ENCODE measurements around the gene DNAH14. TPM values are rescaled to one million over a fixed set of nuclear protein-coding genes. Genes with fewer than 3 reads are reported as not detected.

The DNAH14 gene
- total and polyA plus RNA-seq, 3 donors from 2014 or later = 30.1 to 82.1 (median 37.3) TPM

DNA sequence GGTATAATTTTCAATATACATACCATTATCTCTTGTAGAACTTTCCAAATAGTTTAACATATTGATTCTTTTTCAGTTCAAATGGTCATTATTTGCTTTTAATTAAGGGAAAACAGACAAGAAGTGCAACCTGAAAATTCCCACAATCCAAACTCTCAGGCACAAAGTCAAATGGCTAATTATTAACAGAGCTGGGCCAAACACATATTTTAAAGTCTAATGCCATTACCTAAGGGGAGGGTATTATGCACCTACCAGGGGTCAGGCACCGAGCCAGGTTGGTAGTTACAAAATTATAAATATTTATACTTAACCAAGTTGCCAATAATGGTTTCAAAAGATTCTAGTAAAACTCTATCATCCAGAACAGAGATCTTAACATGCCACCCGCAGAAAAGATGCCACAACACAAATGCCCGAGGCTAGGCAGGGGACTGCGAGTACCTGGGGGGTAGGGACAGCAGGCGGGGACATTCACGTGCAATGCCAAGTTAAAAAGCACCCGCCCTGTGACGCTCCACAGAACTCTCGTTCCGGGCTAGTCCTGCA lies 483.4 kb downstream of the DNAH14 start:
- H3K4me1 ChIP-seq = no peaks in the 10 kb centered on the region

DNA sequence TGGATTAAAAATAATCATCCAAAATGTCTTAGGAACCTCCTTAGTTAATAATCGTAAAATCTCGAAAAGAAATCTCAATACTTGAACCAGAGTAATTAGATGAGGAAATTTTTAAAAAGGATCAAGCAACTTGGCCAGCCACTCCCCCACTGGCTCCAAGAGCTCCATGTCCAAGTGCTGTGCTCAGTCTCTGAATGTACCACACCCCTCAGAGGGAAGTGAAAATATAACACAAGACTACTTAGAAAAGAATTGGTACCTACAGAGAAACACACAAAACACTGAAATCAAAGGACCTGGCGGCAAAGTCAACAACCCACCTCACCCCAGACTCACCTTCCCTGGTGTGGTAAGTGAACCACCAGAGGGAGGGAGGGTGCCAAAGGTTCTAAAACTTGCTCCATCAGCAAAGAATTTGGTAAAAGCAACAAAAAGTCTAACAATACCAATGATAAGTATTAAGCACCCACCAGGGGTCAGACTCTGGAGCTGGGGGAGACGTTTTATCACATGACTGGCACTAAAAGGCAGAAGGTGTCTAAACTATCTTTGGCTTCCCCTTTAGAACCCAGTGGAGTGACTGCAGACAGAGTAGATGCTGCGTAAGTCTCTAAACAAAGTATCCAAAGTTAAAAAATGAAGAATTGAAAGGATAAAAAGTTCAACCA lies 484.4 kb downstream of the DNAH14 start:
- no peaks in the 10 kb centered on the region for H3K27me3 ChIP-seq
- H3K9me3 ChIP-seq = no peaks in the 10 kb centered on the region
- H3K4me3 ChIP-seq = no peak overlapping the region
- H3K36me3 ChIP-seq (ENCODE audit: low read depth, missing control alignments) = no peaks in the 10 kb centered on the region
- TF ChIP-seq POLR2A (IDR thresholded peaks at IDR 0.05) = no peak
- TF ChIP-seq, protein P1, sequence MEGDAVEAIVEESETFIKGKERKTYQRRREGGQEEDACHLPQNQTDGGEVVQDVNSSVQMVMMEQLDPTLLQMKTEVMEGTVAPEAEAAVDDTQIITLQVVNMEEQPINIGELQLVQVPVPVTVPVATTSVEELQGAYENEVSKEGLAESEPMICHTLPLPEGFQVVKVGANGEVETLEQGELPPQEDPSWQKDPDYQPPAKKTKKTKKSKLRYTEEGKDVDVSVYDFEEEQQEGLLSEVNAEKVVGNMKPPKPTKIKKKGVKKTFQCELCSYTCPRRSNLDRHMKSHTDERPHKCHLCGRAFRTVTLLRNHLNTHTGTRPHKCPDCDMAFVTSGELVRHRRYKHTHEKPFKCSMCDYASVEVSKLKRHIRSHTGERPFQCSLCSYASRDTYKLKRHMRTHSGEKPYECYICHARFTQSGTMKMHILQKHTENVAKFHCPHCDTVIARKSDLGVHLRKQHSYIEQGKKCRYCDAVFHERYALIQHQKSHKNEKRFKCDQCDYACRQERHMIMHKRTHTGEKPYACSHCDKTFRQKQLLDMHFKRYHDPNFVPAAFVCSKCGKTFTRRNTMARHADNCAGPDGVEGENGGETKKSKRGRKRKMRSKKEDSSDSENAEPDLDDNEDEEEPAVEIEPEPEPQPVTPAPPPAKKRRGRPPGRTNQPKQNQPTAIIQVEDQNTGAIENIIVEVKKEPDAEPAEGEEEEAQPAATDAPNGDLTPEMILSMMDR (IDR thresholded peaks at IDR 0.05) = no peak
- no peak overlapping the region for H3K27ac ChIP-seq
- intact Hi-C loops (cut with DNase I; ENCODE audit: low total_unique reads) = no loop called here
- 79 to 82% methylated on average over 5 of the region's 5 CpGs for WGBS, 2 donors
- H3K4me1 ChIP-seq = no peaks in the 10 kb centered on the region
- DNase-seq = no peak

More for the DNA sequence above, 483.4 kb downstream of the DNAH14 start:
- no peaks in the 10 kb centered on the region for H3K36me3 ChIP-seq (ENCODE audit: low read depth, missing control alignments)
- H3K9me3 ChIP-seq = no peaks in the 10 kb centered on the region
- DNase-seq = no peak
- WGBS, 2 donors = 89 to 97% methylated on average over 10 of the region's 10 CpGs
- no peaks in the 10 kb centered on the region for H3K27me3 ChIP-seq
- H3K4me3 ChIP-seq = no peak overlapping the region
- TF ChIP-seq, protein P1 (IDR thresholded peaks at IDR 0.05) = no peak
- TF ChIP-seq POLR2A (IDR thresholded peaks at IDR 0.05) = no peak
- intact Hi-C loops (cut with DNase I; ENCODE audit: low total_unique reads) = no loop called here
- no peak overlapping the region for H3K27ac ChIP-seq

DNA sequence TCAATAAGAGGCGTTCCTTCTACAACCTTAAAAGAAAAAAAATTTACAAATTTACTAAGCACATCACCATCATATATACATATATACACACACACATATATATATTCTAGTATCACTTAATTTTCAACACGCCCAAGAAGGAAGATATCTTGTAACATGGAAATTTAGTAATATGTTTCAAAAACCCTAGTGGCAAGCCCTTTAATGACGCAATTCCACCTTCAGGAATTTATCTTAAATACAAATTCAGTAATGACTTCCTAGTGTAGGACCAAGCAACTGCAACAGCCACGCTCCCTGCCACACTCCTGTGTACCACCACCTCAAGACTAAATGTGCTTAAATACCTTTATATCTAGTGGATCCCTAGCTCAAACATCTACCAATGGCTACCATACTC lies 485.8 kb downstream of the DNAH14 start:
- Histone ChIP-seq H3K4me3 (no peak overlapping the region), H3K36me3 (ENCODE audit: low read depth, missing control alignments) (no peaks in the 10 kb centered on the region)
- intact Hi-C loops (cut with DNase I; ENCODE audit: low total_unique reads) = no loop called here

DNA sequence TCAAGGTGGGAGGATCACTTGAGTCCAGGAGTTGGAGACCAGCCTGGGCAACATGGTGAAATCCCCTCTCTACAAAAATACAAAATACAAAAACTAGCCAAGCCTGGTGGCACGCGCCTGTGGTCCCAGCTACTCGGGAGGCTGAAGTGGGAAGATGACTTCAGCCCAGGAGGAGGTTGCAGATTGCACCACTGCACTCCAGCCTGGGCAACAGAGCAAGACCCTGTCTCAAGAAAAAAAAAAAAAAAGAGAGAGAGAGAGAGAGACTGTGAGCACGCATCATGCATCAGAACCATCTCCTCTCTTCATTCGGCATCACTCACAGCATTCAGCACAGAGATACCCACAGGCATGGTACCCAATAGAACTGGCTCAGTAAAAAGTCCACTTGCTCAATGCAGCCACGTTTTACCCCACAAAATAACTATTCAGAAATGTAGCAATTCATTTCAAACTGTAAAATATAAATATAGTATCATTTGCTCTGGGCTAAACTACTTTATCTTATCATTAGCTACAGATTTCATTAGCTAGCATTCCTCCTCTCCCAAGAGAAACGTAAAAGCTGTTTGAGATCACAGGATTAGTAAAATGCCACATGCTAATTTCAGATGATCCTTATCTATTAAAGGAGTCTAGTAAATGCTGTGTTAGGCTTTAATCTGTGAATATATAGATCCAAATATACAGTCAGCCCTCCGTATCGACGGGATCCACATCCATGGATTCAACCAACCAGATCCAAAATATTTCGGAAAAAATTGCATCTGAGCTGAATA lies 486.7 kb downstream of the DNAH14 start:
- Histone ChIP-seq H3K27ac (no peak overlapping the region), H3K27me3 (no peaks in the 10 kb centered on the region), H3K4me1 (no peaks in the 10 kb centered on the region), H3K4me3 (no peak overlapping the region), H3K9me3 (no peaks in the 10 kb centered on the region), H3K36me3 (ENCODE audit: low read depth, missing control alignments) (no peaks in the 10 kb centered on the region)
- TF ChIP-seq POLR2A (IDR thresholded peaks at IDR 0.05) = no peak
- TF ChIP-seq, protein P1 (IDR thresholded peaks at IDR 0.05) = no peak
- DNase-seq = no peak
- intact Hi-C loops (cut with DNase I; ENCODE audit: low total_unique reads) = no loop called here
- WGBS, 2 donors = 83 to 84% methylated on average over 11 of the region's 11 CpGs

More for the DNA sequence above, 485.8 kb downstream of the DNAH14 start:
- TF ChIP-seq POLR2A (IDR thresholded peaks at IDR 0.05) = no peak
- TF ChIP-seq, protein P1 (IDR thresholded peaks at IDR 0.05) = peak in 2 of 3 experiments; percentile 8
- Histone ChIP-seq H3K27ac (no peak overlapping the region), H3K27me3 (no peaks in the 10 kb centered on the region), H3K4me1 (no peaks in the 10 kb centered on the region), H3K9me3 (no peaks in the 10 kb centered on the region)
- no peak for DNase-seq
- 91 to 92% methylated on average over 4 of the region's 4 CpGs for WGBS, 2 donors
